ENCODE results near the gene CELSR3. TPM values are rescaled to one million over a fixed set of nuclear protein-coding genes. Genes with fewer than 3 reads are reported as not detected.

The CELSR3 gene
- total RNA-seq, 1 experiment from 2014 or later = 23.9 TPM

GRCh38 chr3:48660800-48661400 lies 1.8 kb downstream of the CELSR3 start:
- no peak overlapping the region for H2BK12ac ChIP-seq (ENCODE audit: insufficient read length, low read depth, low read length)
- peaks cover 4% of the 10 kb centered on the region; the same call in 1 of the 2 replicates for H3K27me3 Mint-ChIP-seq (ENCODE audit: low read depth)
- no peaks in the 10 kb centered on the region for H3K27me3 ChIP-seq (ENCODE audit: insufficient read depth, low read length)

More at GRCh38 chr3:48660800-48661400, 1.8 kb downstream of the CELSR3 start:
- H2BK5ac ChIP-seq (ENCODE audit: insufficient read length, low read length) = no peak overlapping the region
- Mint-ChIP-seq H3K4me1 (peaks cover 16 to 25% of the 10 kb centered on the region in 2 experiments), H3K27ac (no peak overlapping the region), H3K9me3 (peaks cover 2 to 3% of the 10 kb centered on the region in 2 experiments; a peak in 2 of 5 replicates), H3K36me3 (ENCODE audit: insufficient read depth in 1 of 3, low read depth in 3 of 3) (peaks cover 23 to 37% (median 30%) of the 10 kb centered on the region in 3 experiments), H3K4me3 (peak overlapping the region; percentile 14 to 84; a peak in 2 of 5 replicates)
- H3K4ac ChIP-seq (ENCODE audit: low read depth, low read length) = no peak overlapping the region
- H3K14ac ChIP-seq (ENCODE audit: insufficient read depth, low read length) = no peak overlapping the region
- no CpG with 5 or more reads among the region's 61 CpGs for WGBS (ENCODE audit: extremely low coverage, insufficient read length, low lambda C conversion rate)
- no peaks in the 10 kb centered on the region for H4K20me1 ChIP-seq (ENCODE audit: control insufficient read depth, insufficient read depth, insufficient read length)
- no peak overlapping the region for H3K23ac ChIP-seq (ENCODE audit: insufficient read length, low read depth, low read length)
- no peak overlapping the region for H4K8ac ChIP-seq (replicated peaks; ENCODE audit: insufficient read length, low read depth, low read length)
- H3T11ph ChIP-seq (ENCODE audit: low read length) = no peak overlapping the region
- H3K4me1 ChIP-seq (ENCODE audit: insufficient read depth, low read length) = no peaks in the 10 kb centered on the region
- no peak overlapping the region for H3K9ac ChIP-seq (ENCODE audit: extremely low read depth, insufficient read length, low read length)
- H2AFZ ChIP-seq (ENCODE audit: low read length) = no peak overlapping the region
- H4K5ac ChIP-seq (ENCODE audit: insufficient read length, low read depth, low read length) = no peak overlapping the region
- H2BK120ac ChIP-seq (ENCODE audit: low read depth, low read length, poor library complexity, severe bottlenecking) = no peak overlapping the region
- no peak overlapping the region for H2AK5ac ChIP-seq (ENCODE audit: insufficient read length, low read length)
- H3K4me2 ChIP-seq (ENCODE audit: insufficient read depth, insufficient read length, low read length) = peak overlapping the region; percentile 63
- DNase-seq = no peak
- no peak overlapping the region for H3K18ac ChIP-seq (ENCODE audit: insufficient read length, low read depth, low read length)
- no peak overlapping the region for H3K56ac ChIP-seq (ENCODE audit: insufficient read length, low read depth, low read length)
- no peaks in the 10 kb centered on the region for H3K79me2 ChIP-seq (ENCODE audit: insufficient read depth, low read length)
- TF ChIP-seq CTCF (conservative IDR thresholded peaks at IDR 0.05) = no peak
- H2BK15ac ChIP-seq (ENCODE audit: low read depth, low read length) = no peak overlapping the region
- H3K9me3 ChIP-seq (ENCODE audit: control insufficient read depth, low read depth, low read length) = no peaks in the 10 kb centered on the region
- H3K27ac ChIP-seq (ENCODE audit: insufficient read length, low read depth, low read length) = no peak overlapping the region
- no peaks in the 10 kb centered on the region for H3K79me1 ChIP-seq (ENCODE audit: insufficient read depth, low read depth, low read length, poor library complexity, severe bottlenecking)
- no peak overlapping the region for H4K91ac ChIP-seq (ENCODE audit: insufficient read length, low read depth, low read length)
- H2BK20ac ChIP-seq (ENCODE audit: low read depth, low read length, poor library complexity, severe bottlenecking) = no peak overlapping the region
- peaks cover 18% of the 10 kb centered on the region for H3K23me2 ChIP-seq (ENCODE audit: insufficient read length, low read depth, low read length, poor library complexity, severe bottlenecking)

Data from H9 (cell line).